Keratinocyte (primary cell): ENCODE results near the gene AOPEP. TPM values are rescaled to one million over a fixed set of nuclear protein-coding genes. Genes with fewer than 3 reads are reported as not detected.

Experiments used
- DNase-seq: peaks from one replicate; pipeline ENCODE4 v3.0.0-alpha.2; 2011; ENCODE audit warnings: low read depth, missing footprints, low spot score
- FAIRE-seq: peaks from 2 replicates; lab custom pipeline; 2011; peaks lifted over from hg19 to GRCh38; lab: Jason Lieb, UNC
- H2AFZ ChIP-seq: 2 replicates; pipeline ENCODE4 v1.6.0; 2012; ENCODE audit warnings: low read length, control low read depth, inconsistent platforms; ENCODE audit not compliant: control insufficient read depth
- H3K27ac ChIP-seq: 2 replicates; pipeline ENCODE4 v1.5.1; 2011; ENCODE audit warnings: low read length; ENCODE audit not compliant: control insufficient read depth, insufficient read depth
- H3K27me3 ChIP-seq: 3 replicates; pipeline ENCODE4 v1.6.0; 2011; ENCODE audit warnings: low read length; ENCODE audit not compliant: control insufficient read depth, insufficient read depth; ENCODE audit errors: extremely low read depth
- H3K36me3 ChIP-seq, 2 experiments: 2 replicates in 1 of 2; 3 replicates in 1 of 2; pipeline ENCODE4 v1.5.1; 2011; ENCODE audit warnings: low read length in 2 of 2, mild to moderate bottlenecking in 1 of 2; ENCODE audit not compliant: control insufficient read depth in 2 of 2, insufficient read depth in 2 of 2; ENCODE audit errors: extremely low read depth in 1 of 2
- H3K4me1 ChIP-seq: 3 replicates; pipeline ENCODE4 v1.5.1; 2011; ENCODE audit warnings: low read length; ENCODE audit not compliant: control insufficient read depth, insufficient read depth; ENCODE audit errors: extremely low read depth
- H3K4me2 ChIP-seq: 3 replicates; pipeline ENCODE4 v1.6.0; 2011; ENCODE audit warnings: low read depth, low read length; ENCODE audit not compliant: control insufficient read depth, insufficient read depth; ENCODE audit errors: extremely low read depth
- H3K4me3 ChIP-seq, 3 experiments: fragments of 200-600 bp in 1 of 3; sonication (generic) in 1 of 3; 2 replicates in 2 of 3; 3 replicates in 1 of 3; pipeline ENCODE4 v1.5.1; 2011 to 2016; ENCODE audit warnings: low read length in 3 of 3, mild to moderate bottlenecking in 3 of 3, control low read depth in 2 of 3, inconsistent platforms in 1 of 3, low read depth in 1 of 3, mixed read lengths in 1 of 3, mixed run types in 1 of 3, moderate library complexity in 1 of 3; ENCODE audit not compliant: control insufficient read depth in 2 of 3, insufficient read depth in 2 of 3; ENCODE audit errors: extremely low read depth in 1 of 3
- H3K79me2 ChIP-seq: 2 replicates; pipeline ENCODE4 v1.6.0; 2012; ENCODE audit warnings: low read length; ENCODE audit not compliant: control insufficient read depth, insufficient read depth
- H3K9ac ChIP-seq: 3 replicates; pipeline ENCODE4 v1.6.0; 2011; ENCODE audit warnings: low read length; ENCODE audit not compliant: control insufficient read depth, insufficient read depth; ENCODE audit errors: extremely low read depth
- H3K9me1 ChIP-seq: 3 replicates; pipeline ENCODE4 v1.6.0; 2011; ENCODE audit warnings: low read length; ENCODE audit not compliant: control insufficient read depth, insufficient read depth; ENCODE audit errors: extremely low read depth
- H3K9me3 ChIP-seq: 2 replicates; pipeline ENCODE4 v1.5.1; 2012; ENCODE audit warnings: low read depth, low read length; ENCODE audit not compliant: control insufficient read depth
- H4K20me1 ChIP-seq: 3 replicates; pipeline ENCODE4 v1.6.0; 2011; ENCODE audit warnings: low read length; ENCODE audit not compliant: control insufficient read depth, insufficient read depth; ENCODE audit errors: extremely low read depth
- EZH2 ChIP-seq: IDR thresholded peaks from one replicate; pipeline ENCODE4 v1.6.1; 2012; ENCODE audit warnings: inconsistent platforms, mild to moderate bottlenecking, low read length, moderate library complexity
- dilution Hi-C: fragments of 300-500 bp; cut with MboI; formaldehyde crosslinking; loops from one replicate; pipeline ENCODE4 v1.7.0; 2020; ENCODE audit warnings: low sequenced_read_pairs; ENCODE audit not compliant: extremely low pct_ligation_motif_present
- polyA plus RNA-seq, 5 experiments: library from polyadenylated mRNA; depleted of rRNA in 3 of 5; stranded (reverse) in 3 of 5; stranded (forward) in 1 of 5; unstranded in 1 of 5; fragments of >200 nt; gene quantifications; 1 replicate in 1 of 5; 2 replicates in 3 of 5; 3 replicates in 1 of 5; pipeline versions ENCODE4 v1.2.1 to v1.2.3, GENCODE V29; 2011 to 2012; ENCODE audit warnings: missing spikeins in 2 of 5, low read depth in 1 of 5, low replicate concordance in 1 of 5
- TF ChIP-seq, protein P1 (sequence below), 3 experiments: IDR thresholded peaks in 1 of 3; conservative IDR thresholded peaks in 1 of 3; optimal IDR thresholded peaks in 1 of 3; 2 replicates in 2 of 3; 3 replicates in 1 of 3; pipeline versions ENCODE3 to v1.5.1; 2011; ENCODE audit warnings: low read length in 3 of 3, mild to moderate bottlenecking in 3 of 3, moderate library complexity in 2 of 3, control low read depth in 1 of 3, inconsistent platforms in 1 of 3; ENCODE audit not compliant: insufficient read depth in 2 of 3; ENCODE audit errors: extremely low read depth in 1 of 3

Gene AOPEP
- polyA plus RNA-seq, 1 donor (not counting 4 experiments of a cell fraction or from before 2014, with no cell fraction given), result 27.0 TPM

DNA sequence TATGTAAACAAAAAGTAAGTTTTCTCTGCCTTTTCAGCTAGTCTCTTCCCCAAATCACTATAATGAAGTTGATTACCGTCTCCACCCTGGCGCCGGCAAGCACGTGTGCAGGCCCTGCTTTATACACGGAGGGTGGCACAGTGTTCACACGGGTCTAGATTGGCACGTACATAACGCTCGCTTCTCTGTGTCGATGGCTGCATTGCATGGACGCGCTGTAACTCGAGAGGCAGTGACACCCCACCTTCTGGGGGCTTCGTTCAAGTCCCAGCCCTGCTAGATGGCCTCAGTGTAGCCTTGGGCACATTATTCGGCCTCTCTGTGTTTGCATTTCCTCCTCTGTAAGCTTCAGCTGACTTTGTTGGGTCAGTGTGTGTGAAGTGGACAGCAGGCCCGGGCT is 367.1 kb downstream of the AOPEP start:
- Histone ChIP-seq H3K9me3 (no peaks in the 10 kb centered on the region), H3K4me2 (no peak overlapping the region), H3K27me3 (no peaks in the 10 kb centered on the region), H3K79me2 (no peaks in the 10 kb centered on the region), H3K9ac (no peak overlapping the region), H3K4me3 (no peak overlapping the region), H3K4me1 (peaks cover 21% of the 10 kb centered on the region), H3K9me1 (peaks cover 4% of the 10 kb centered on the region), H3K36me3 (peaks cover 5 to 10% of the 10 kb centered on the region in 2 experiments), H2AFZ (no peak overlapping the region), H3K27ac (no peak overlapping the region), H4K20me1 (no peaks in the 10 kb centered on the region)
- dilution Hi-C loops, result no loop called here
- no peak for DNase-seq
- FAIRE-seq, result no peak
- no peak for TF ChIP-seq EZH2
- TF ChIP-seq, protein P1, sequence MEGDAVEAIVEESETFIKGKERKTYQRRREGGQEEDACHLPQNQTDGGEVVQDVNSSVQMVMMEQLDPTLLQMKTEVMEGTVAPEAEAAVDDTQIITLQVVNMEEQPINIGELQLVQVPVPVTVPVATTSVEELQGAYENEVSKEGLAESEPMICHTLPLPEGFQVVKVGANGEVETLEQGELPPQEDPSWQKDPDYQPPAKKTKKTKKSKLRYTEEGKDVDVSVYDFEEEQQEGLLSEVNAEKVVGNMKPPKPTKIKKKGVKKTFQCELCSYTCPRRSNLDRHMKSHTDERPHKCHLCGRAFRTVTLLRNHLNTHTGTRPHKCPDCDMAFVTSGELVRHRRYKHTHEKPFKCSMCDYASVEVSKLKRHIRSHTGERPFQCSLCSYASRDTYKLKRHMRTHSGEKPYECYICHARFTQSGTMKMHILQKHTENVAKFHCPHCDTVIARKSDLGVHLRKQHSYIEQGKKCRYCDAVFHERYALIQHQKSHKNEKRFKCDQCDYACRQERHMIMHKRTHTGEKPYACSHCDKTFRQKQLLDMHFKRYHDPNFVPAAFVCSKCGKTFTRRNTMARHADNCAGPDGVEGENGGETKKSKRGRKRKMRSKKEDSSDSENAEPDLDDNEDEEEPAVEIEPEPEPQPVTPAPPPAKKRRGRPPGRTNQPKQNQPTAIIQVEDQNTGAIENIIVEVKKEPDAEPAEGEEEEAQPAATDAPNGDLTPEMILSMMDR (optimal IDR thresholded peaks at IDR 0.05 in 1 of 3, IDR thresholded peaks at IDR 0.05 in 1 of 3, conservative IDR thresholded peaks at IDR 0.05 in 1 of 3; ENCODE audit: extremely low read depth in 1 of 3, insufficient read depth in 2 of 3, low read length in 3 of 3), result no peak

GRCh38 chr9:95094002-95094401 is 367.5 kb downstream of the AOPEP start:
- H4K20me1 ChIP-seq, result no peaks in the 10 kb centered on the region
- TF ChIP-seq, protein P1 (optimal IDR thresholded peaks at IDR 0.05 in 1 of 3, IDR thresholded peaks at IDR 0.05 in 1 of 3, conservative IDR thresholded peaks at IDR 0.05 in 1 of 3; ENCODE audit: extremely low read depth in 1 of 3, insufficient read depth in 2 of 3, low read length in 3 of 3), result no peak
- TF ChIP-seq EZH2, result no peak
- peaks cover 21% of the 10 kb centered on the region for H3K4me1 ChIP-seq
- H3K9me1 ChIP-seq, result peaks cover 4% of the 10 kb centered on the region
- H3K27ac ChIP-seq, result no peak overlapping the region
- no peak overlapping the region for H3K4me3 ChIP-seq
- no peaks in the 10 kb centered on the region for H3K27me3 ChIP-seq
- dilution Hi-C loops, result no loop called here
- H3K9ac ChIP-seq, result no peak overlapping the region
- H3K36me3 ChIP-seq, result peaks cover 5 to 10% of the 10 kb centered on the region in 2 experiments
- FAIRE-seq, result no peak
- no peak overlapping the region for H2AFZ ChIP-seq
- no peak overlapping the region for H3K4me2 ChIP-seq
- no peak for DNase-seq
- no peaks in the 10 kb centered on the region for H3K9me3 ChIP-seq
- H3K79me2 ChIP-seq, result no peaks in the 10 kb centered on the region
